ENCODE data around the gene NRIP1. TPM values are rescaled to one million over a fixed set of nuclear protein-coding genes. Genes with fewer than 3 reads are reported as not detected.

NRIP1 gene
- total RNA-seq, 2 experiments from 2014 or later = 13.7 to 14.9 TPM

DNA sequence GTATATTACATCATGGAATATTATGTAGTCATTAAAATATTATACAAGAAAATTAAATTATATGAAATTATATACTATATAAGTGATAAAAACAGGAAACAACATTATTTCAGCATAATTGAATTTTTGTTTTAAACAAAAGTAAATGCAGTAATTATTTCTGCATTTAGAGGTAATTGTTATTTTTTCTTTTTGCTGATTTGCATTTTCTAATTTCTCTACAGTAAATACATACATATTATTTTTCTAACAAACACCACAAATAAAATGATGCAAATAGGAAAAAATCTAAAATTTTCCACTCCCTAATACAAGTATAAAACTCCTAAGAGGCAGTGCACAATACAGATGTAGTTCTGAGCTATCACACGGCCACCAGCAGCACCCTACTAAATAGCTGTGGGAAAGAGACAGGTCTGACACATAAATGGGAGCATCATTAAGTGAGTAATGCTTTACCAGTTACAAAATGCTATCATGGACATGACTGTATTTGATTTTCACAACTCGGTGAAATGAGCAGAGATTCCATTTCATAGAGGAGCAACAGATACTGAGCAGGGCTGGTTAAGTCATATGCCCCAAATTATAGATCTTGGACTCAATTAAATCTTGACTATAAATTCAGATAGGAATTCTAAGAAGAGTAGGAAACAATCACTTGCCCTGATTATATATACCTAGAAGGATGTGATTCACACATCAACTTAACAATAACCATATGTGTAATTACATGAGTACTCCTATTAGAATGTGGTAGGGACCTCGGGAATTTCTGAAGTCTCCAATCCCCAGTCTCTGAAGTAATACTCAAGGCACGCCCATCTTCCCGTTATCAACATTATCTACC is 49.0 kb downstream of the NRIP1 start:
- CTCF ChIA-PET = no interaction called here
- POLR2A ChIA-PET = no interaction called here

- ChIA-PET CTCF (no interaction called here), POLR2A (no interaction called here)
Measured at GRCh38 chr21:15014221-15014620, 50.6 kb downstream of the NRIP1 start.

DNA sequence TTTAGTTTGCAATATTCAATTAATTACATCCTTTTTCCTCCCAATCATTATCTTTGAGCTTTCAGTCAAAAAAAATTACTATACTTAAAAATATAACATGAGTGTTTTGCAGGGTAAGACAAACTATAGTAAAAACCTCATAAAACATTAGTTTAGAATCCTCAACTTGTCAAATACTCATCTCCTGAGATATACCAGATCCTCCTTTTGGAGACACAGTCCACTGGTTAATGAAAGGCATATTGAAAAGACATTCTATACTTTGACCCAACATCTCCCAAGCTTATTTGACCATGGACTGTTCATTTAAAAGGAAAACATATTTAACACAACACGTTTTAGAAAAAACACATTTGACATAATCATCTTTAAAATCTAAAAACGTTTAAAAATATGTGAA is 52.8 kb downstream of the NRIP1 start:
- ChIA-PET CTCF (no interaction called here), POLR2A (no interaction called here)

DNA sequence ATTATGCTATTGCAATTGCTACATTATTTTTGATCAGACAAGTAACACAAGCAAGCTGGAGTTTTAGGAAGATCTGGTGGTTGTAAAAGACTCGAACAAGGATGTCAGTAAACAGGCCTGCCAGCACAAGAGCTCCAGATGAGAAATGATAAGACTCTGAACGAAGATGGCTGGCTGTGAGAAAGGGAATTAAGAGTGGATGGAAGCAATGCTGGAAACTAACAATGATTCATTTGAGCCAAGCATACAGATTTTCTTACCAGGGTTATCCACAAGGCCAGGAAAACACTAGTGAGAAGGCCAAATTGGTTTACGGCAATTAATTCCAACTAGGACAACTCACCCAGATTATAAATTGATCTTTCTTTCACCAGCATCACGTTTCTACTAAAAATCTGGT is 54.2 kb downstream of the NRIP1 start:
- POLR2A ChIA-PET = no interaction called here
- CTCF ChIA-PET = no interaction called here

DNA sequence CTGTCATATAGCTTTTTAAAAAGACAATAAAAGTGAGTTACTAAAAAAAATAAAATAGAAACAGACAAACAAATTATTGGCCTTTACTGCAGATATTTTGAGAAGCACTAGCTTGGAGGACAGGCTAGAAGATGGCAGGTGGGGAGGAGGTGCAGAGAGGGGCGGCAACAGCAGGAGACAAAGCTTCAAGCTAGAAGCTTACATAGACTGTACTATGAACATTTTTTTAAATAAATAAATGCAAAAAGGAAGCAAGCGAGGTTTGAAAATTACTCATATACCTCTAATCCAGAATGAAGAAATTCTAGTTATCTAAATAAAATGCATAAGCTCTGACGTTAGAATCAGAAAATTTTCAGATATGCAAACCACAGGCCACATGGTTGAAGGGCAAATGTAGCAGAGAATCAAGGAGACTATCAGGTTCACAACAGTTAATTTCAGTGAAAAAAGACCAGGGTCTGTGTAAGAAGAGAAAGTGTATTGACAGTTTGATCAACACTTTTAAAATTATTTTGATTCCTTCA is 54.9 kb downstream of the NRIP1 start:
- CTCF ChIA-PET = no interaction called here
- POLR2A ChIA-PET = no interaction called here

- ChIA-PET CTCF (no interaction called here), POLR2A (interaction anchor here (0.7 kb wide), 1 partner anchor 922 kb away, joined by 4 read pairs; no protein-coding TSS in a partner anchor)
Measured at GRCh38 chr21:15007716-15008296, 57.0 kb downstream of the NRIP1 start.

DNA sequence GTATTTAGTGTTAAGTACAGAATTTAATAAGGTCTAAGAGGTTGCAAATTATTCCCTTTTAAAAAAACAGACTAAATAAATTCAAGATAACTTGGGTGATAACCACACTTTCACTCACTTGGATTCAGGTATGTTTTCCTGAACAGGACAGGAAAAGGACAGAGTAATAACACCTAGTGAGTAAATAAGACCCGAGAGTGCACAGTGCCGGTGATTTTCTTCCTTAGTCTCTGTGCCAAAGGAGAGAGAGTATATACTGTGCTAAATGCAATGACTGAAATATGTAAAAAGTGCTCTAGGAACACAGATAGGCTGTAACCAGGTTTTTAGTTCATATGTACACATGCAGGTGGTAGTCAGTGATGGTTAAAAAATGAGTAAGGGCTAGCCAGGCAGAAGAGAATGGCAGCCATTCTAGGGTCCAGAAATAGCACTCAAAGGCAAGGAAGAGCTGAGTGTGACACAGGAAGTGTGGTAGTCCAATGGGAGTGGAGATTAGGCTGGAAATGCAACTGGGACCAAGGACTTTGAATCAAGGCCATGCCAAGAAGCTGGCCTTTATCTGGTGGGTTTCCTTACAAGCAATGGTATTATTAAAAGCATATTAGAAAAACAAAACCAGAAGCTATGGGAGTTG is 58.1 kb downstream of the NRIP1 start:
- CTCF ChIA-PET = no interaction called here

DNA sequence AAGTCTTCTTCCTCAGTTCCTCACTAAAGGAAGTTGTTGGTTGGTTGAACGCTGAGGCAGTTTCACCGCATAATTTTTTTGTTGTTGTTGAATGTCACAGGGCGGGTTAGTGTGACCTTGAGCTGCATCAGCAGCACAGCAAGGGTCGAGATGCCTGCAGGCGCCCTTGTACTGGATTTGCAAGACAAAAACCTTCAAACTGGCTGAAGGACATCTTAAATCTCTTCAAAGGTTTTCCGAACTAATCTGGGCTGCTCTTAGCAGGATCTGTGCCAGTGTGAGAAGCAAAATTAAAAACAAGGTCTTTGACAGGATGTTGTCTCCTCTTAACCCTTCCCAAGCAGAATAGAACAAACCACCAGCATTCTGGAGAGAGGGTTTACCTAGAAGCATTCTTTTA is 59.4 kb downstream of the NRIP1 start:
- ChIA-PET POLR2A (interaction anchor here (1.0 kb wide), 1 partner anchor 60 kb away, joined by 3 read pairs; no protein-coding TSS in a partner anchor), CTCF (no interaction called here)

More for the DNA sequence above, 58.1 kb downstream of the NRIP1 start:
- POLR2A ChIA-PET = no interaction called here

GRCh38 chr21:15004721-15005370 is 60.0 kb downstream of the NRIP1 start:
- ChIA-PET CTCF (no interaction called here), POLR2A (no interaction called here)

DNA sequence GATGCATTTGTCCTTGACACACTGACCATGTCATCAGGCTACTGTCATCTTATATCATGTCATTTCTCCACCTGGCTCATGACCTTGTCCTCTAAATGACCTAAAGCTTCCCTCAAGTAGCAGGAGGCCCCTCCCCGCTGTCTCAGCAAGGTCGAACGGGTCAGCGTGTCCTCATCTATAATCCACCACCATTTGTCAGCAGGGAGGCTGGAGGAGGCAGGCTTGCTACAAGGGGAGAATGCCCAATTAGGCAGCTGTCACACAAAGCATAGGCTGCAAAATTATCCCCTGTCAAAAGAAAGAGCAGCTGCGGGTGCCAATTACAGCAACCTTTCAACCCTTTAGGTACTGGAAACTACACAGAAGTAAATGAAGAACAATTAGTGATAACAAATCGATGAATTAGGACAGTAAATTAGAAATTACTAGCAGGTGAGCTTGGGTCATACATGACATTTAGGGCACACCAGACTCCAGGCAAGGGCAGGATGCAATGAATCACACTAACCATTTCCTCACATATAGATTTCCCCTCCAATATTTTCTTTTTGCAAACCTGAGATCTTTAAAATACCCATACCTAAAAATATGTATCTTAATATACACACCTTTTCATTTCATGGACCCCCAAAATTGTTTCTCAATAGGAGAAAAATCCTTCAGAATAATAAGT is 61.2 kb downstream of the NRIP1 start:
- ChIA-PET CTCF (no interaction called here), POLR2A (no interaction called here)

DNA sequence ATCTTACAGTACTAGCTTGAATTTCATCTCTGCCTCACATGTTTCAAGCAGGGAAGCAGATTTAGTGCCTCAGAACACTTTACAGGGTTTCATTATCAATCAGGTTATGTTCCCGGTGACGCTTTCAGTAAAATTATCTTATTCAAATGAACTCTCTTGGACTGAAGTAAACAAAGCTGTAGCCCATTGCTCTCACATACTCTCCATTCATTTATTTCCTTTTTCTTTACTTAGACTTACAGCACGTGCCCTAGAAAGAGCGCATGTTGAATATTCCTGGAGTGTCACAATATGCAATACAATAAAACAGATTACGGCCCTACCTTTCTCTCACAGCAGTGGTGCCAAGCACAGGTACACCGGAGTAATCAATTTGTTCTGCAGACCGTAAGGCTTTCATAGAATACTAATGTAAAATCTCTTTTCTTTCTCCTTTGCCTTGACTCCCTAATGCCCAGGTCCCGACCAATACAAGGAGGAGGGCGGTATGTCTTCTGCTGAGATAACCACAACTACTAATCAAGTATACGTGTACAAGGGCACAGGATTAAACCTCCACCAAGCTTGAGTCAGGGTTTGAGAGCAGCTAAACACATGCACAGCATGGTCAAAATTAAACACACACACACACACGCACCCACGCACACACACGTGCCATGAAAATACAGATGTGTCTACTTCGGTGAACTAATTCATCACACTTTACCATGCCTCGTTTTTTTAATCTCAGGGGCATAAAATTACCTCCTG is 62.8 kb downstream of the NRIP1 start:
- POLR2A ChIA-PET = no interaction called here

DNA sequence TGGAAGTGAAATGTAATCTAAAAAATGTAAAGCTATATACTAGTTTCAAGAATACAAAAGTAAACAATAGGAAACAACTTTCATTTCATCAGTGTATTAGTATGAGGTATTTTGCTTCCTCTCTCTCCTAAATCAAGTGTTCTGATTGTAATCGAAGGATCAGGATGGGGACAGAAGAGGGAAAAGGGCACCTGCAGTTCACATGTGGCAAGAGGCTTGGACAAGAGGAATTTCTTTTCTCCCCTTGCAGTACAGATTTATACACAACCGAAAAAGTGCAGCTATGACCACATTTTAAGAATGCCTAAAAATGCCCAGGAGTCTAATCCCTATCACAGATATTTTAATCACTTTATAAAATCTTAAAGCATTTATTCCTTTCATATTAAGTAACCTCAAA is 63.7 kb downstream of the NRIP1 start:
- POLR2A ChIA-PET = no interaction called here
- CTCF ChIA-PET = no interaction called here

More for the DNA sequence above, 62.8 kb downstream of the NRIP1 start:
- CTCF ChIA-PET = no interaction called here

GRCh38 chr21:15000081-15000480 is 64.7 kb downstream of the NRIP1 start:
- CTCF ChIA-PET = no interaction called here
- POLR2A ChIA-PET = no interaction called here

- CTCF ChIA-PET = no interaction called here
Measured at GRCh38 chr21:14998784-14999183, 66.0 kb downstream of the NRIP1 start.

DNA sequence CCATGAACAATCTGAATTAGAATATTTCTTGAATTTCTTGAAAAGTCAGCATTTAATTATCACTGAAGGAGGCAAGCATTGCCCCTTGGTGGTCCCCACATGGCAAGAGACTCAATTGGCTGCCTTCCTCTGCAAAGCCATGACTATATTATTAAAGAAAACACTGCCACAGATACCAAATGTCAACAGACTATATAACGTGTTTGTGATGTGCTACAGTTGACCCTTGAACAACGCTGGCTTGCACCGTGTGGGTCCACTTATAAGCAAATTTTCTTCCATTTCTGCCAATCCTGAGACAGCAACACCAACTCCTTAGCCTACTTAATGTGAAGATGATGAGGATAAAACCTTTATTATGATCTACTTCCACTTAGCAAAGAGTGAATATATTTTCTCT is 66.5 kb downstream of the NRIP1 start:
- ChIA-PET POLR2A (no interaction called here), CTCF (no interaction called here)

More at GRCh38 chr21:14998784-14999183, 66.0 kb downstream of the NRIP1 start:
- POLR2A ChIA-PET = no interaction called here

DNA sequence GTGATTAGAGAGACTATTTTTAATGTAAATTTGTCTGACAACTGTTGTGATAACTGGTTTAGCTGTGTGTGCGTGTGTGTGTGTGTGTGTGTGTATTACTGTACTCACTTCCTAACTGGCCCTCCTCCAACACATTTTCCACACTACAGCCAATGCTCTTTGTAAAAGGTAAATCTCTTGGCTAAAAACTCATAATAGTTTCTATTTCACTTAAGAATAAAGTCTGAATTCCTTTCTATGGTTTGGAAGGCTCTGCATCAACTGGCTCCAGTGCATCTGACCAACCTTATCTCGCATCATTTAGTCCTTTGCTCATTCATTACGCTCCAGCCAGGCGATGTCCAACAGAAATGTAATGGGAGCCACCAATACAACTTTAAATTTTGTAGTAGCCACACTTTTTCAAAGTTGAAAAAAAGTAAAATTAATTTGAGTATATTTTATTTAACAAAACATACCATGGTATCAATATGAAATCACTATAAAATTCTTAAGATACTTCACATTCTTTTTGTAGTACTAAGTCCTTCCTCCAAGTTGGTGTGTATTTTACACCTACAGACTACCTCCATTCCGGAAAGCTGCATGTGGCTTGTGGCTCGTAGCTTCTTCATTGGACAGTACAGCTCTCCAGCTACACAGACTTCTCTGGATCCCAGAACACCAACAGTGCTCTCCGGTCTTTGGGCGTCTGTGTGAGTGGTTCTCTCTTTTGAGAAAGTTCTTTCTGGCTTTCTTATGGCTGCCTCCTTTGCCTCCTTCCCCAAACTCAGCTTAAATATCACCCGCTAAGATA is 68.9 kb downstream of the NRIP1 start:
- CTCF ChIA-PET = no interaction called here
- POLR2A ChIA-PET = no interaction called here

DNA sequence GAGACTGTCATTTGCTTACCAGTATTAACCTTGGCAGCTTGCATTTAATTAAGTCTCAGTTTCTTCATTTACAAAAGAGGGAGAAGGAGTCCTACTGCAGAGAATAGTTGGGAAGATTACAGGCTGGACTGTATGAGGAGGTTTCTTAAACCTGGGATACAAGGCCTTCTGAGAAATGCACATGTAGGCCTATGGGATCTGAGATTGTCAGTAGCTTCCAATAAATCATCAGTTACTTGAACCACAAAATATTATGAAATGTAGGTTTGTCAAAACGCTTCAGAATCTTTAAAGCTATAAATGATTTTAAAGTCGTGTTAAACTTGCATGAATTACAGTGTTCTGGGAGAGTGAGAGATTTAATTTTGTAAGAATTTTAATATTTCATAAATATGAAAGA is 69.6 kb downstream of the NRIP1 start:
- ChIA-PET CTCF (interaction anchor here (1.1 kb wide), 1 partner anchor 487 kb away, joined by 3 read pairs; no protein-coding TSS in a partner anchor), POLR2A (no interaction called here)

DNA sequence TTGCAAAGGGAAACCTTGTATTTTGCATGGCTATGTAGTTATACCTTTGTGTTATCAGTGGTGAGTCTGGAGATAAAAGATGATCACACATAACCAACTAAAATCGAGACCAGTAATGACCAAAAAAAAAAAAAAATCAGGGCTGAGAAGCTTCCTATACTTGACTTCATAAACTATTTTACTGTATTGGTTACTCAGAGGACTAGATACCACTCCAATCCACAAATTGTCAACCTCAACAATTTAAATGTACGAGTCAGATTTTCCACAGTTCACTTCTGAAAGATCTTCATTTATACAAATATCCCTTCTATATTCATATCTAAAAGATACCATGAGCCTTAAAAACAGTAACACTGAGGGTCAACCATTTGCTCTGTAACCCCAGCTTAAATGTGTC is 71.7 kb downstream of the NRIP1 start:
- CTCF ChIA-PET = no interaction called here

More for the DNA sequence above, 71.7 kb downstream of the NRIP1 start:
- POLR2A ChIA-PET = no interaction called here
